HEK293 (cell line): ENCODE measurements around the gene FAM168A.

Source experiments
- CTCF ChIA-PET: fragments of 350-600 bp; formaldehyde crosslinking; extraction: SDS; loops from one replicate; lab custom pipeline; 2021; ENCODE audit warnings: antibody characterized with exemption; lab: Yijun Ruan, JAX
- POLR2A ChIA-PET: fragments of 300-600 bp; formaldehyde crosslinking; extraction: SDS; loops from one replicate; lab custom pipeline; 2020; ENCODE audit warnings: antibody characterized with exemption, inconsistent platforms; lab: Yijun Ruan, JAX
- H3K27ac ChIP-seq: fragments of 200-500 bp; sonication (Bioruptor generic); 2 replicates; pipeline ENCODE4 v1.5.1; 2014; ENCODE audit warnings: low read depth, low read length, control low read depth, inconsistent platforms; ENCODE audit errors: extremely low read depth
- H3K36me3 ChIP-seq, 2 experiments: fragments of 200-500 bp in 1 of 2; sonication (Bioruptor generic) in 1 of 2; 1 replicate in 1 of 2; 2 replicates in 1 of 2; pipeline ENCODE4 v1.5.1; 2014 to 2017; ENCODE audit warnings: inconsistent platforms in 2 of 2, low read length in 2 of 2; ENCODE audit not compliant: control insufficient read depth in 2 of 2, insufficient read depth in 1 of 2
- H3K4me1 ChIP-seq: fragments of 200-500 bp; sonication (Bioruptor generic); 2 replicates; pipeline ENCODE4 v1.5.1; 2014; ENCODE audit warnings: mild to moderate bottlenecking, low read length, inconsistent platforms; ENCODE audit not compliant: control insufficient read depth, insufficient read depth
- H3K4me3 ChIP-seq: 2 replicates; pipeline ENCODE4 v1.5.1; 2011; ENCODE audit warnings: low read depth, mild to moderate bottlenecking, control low read depth, low read length, moderate library complexity
- H3K9me3 ChIP-seq: fragments of 200-500 bp; sonication (Bioruptor generic); 2 replicates; pipeline ENCODE4 v1.5.1; 2014; ENCODE audit warnings: low read depth, low read length, inconsistent platforms; ENCODE audit not compliant: control insufficient read depth, insufficient read depth
- BCL11A ChIP-seq: fragments of 450-650 bp; formaldehyde crosslinking; IDR thresholded peaks from 2 replicates; pipeline ENCODE4 v1.5.1; 2016; ENCODE audit warnings: low read depth, missing biosample characterization, missing genetic modification characterization
- HOXA7 ChIP-seq: sonication (generic); formaldehyde crosslinking; IDR thresholded peaks from 2 replicates; pipeline ENCODE4 v1.8.1; 2022; ENCODE audit warnings: missing genetic modification reagents, borderline replicate concordance
- SALL2 ChIP-seq: fragments of 450-650 bp; formaldehyde crosslinking; IDR thresholded peaks from 2 replicates; pipeline ENCODE4 v1.5.0; 2017; ENCODE audit warnings: missing biosample characterization, mild to moderate bottlenecking, missing genetic modification characterization, borderline replicate concordance
- ZFP37 ChIP-seq: fragments of 450-650 bp; formaldehyde crosslinking; IDR thresholded peaks from 2 replicates; pipeline ENCODE4 v1.5.1; 2016; ENCODE audit warnings: missing biosample characterization, missing genetic modification characterization
- ZNF146 ChIP-seq: fragments of 450-650 bp; formaldehyde crosslinking; IDR thresholded peaks from 2 replicates; pipeline ENCODE4 v1.5.1; 2016; ENCODE audit warnings: missing biosample characterization, missing genetic modification characterization
- ZNF223 ChIP-seq: fragments of 450-650 bp; formaldehyde crosslinking; IDR thresholded peaks from 2 replicates; pipeline ENCODE4 v1.5.1; 2016; ENCODE audit warnings: missing biosample characterization, missing genetic modification characterization
- ZNF266 ChIP-seq: fragments of 450-650 bp; formaldehyde crosslinking; IDR thresholded peaks from 2 replicates; pipeline ENCODE4 v1.5.1; 2016; ENCODE audit warnings: missing biosample characterization, missing genetic modification characterization, low read depth
- ZNF274 ChIP-seq, 2 experiments: fragments of 200-500 bp in 1 of 2; fragments of 450-650 bp in 1 of 2; sonication (Bioruptor generic) in 1 of 2; formaldehyde crosslinking in 1 of 2; IDR thresholded peaks; 2 replicates each; pipeline versions ENCODE4 v1.5.1 to v1.6.1; 2014 to 2016; ENCODE audit warnings: borderline replicate concordance in 1 of 2, inconsistent platforms in 1 of 2, low read length in 1 of 2, missing biosample characterization in 1 of 2, missing genetic modification characterization in 1 of 2
- ZNF366 ChIP-seq: fragments of 450-650 bp; formaldehyde crosslinking; conservative IDR thresholded peaks from 2 replicates; pipeline ENCODE4 v1.5.1; 2016; ENCODE audit warnings: missing biosample characterization, missing genetic modification characterization
- ZNF473 ChIP-seq: fragments of 450-650 bp; formaldehyde crosslinking; IDR thresholded peaks from 2 replicates; pipeline ENCODE4 v1.5.1; 2017; ENCODE audit warnings: missing biosample characterization, missing genetic modification characterization
- ZNF48 ChIP-seq: fragments of 450-650 bp; formaldehyde crosslinking; IDR thresholded peaks from 2 replicates; pipeline ENCODE4 v1.5.1; 2016; ENCODE audit warnings: missing biosample characterization, missing genetic modification characterization
- ZNF488 ChIP-seq: fragments of 450-650 bp; formaldehyde crosslinking; IDR thresholded peaks from 2 replicates; pipeline ENCODE4 v1.5.1; 2016; ENCODE audit warnings: missing biosample characterization, missing genetic modification characterization
- ZNF555 ChIP-seq: fragments of 450-650 bp; formaldehyde crosslinking; conservative IDR thresholded peaks from 2 replicates; pipeline ENCODE4 v1.5.1; 2017; ENCODE audit warnings: missing biosample characterization, mild to moderate bottlenecking, missing genetic modification characterization, inconsistent platforms
- ZNF626 ChIP-seq: fragments of 450-650 bp; sonication (Bioruptor Pico); formaldehyde crosslinking; IDR thresholded peaks from 2 replicates; pipeline ENCODE4 v1.5.1; 2018; ENCODE audit warnings: missing biosample characterization, missing genetic modification characterization, inconsistent platforms
- ZNF704 ChIP-seq: fragments of 450-650 bp; formaldehyde crosslinking; IDR thresholded peaks from 2 replicates; pipeline ENCODE4 v1.5.1; 2016; ENCODE audit warnings: missing biosample characterization, missing genetic modification characterization
- ZNF791 ChIP-seq: fragments of 450-650 bp; formaldehyde crosslinking; IDR thresholded peaks from 2 replicates; pipeline ENCODE4 v1.5.1; 2016; ENCODE audit warnings: missing biosample characterization, missing genetic modification characterization
- ZXDB ChIP-seq: fragments of 450-650 bp; formaldehyde crosslinking; IDR thresholded peaks from 2 replicates; pipeline ENCODE4 v1.5.1; 2016; ENCODE audit warnings: missing biosample characterization, missing genetic modification characterization
- TF ChIP-seq, protein P1 (sequence below): fragments of 450-650 bp; formaldehyde crosslinking; IDR thresholded peaks from 2 replicates; pipeline ENCODE4 v1.5.1; 2016; ENCODE audit warnings: missing biosample characterization, missing genetic modification characterization
- TF ChIP-seq, protein P2 (sequence below): fragments of 450-650 bp; IDR thresholded peaks from 2 replicates; pipeline ENCODE4 v1.5.1; 2018; ENCODE audit warnings: missing biosample characterization, missing genetic modification characterization

Gene FAM168A

DNA sequence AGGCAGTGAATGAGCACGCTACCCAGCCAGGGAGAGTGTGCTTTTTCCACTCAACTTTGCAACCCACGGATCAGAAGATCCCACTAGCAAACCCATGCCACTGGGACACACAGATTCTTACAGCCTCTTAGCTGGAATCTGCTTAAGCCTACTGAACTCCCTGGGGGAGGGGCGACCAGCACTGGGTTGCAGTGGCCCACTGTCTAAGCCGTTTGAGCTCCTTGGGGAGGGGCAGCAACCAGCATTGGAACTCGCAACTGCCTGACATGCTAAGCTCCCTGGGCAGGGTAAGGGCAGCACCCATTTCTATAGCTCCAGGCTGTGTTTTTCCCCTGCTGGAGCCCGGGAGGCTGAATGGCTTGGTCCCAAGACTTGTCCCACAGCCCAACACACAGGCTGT is 99.6 kb downstream of the FAM168A start (continued):
- TF ChIP-seq, protein P1, sequence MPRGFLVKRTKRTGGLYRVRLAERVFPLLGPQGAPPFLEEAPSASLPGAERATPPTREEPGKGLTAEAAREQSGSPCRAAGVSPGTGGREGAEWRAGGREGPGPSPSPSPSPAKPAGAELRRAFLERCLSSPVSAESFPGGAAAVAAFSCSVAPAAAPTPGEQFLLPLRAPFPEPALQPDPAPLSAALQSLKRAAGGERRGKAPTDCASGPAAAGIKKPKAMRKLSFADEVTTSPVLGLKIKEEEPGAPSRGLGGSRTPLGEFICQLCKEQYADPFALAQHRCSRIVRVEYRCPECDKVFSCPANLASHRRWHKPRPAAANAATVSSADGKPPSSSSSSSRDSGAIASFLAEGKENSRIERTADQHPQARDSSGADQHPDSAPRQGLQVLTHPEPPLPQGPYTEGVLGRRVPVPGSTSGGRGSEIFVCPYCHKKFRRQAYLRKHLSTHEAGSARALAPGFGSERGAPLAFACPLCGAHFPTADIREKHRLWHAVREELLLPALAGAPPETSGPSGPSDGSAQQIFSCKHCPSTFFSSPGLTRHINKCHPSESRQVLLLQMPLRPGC (tag by site-specific recombination), result no peak
- TF ChIP-seq, protein P2, sequence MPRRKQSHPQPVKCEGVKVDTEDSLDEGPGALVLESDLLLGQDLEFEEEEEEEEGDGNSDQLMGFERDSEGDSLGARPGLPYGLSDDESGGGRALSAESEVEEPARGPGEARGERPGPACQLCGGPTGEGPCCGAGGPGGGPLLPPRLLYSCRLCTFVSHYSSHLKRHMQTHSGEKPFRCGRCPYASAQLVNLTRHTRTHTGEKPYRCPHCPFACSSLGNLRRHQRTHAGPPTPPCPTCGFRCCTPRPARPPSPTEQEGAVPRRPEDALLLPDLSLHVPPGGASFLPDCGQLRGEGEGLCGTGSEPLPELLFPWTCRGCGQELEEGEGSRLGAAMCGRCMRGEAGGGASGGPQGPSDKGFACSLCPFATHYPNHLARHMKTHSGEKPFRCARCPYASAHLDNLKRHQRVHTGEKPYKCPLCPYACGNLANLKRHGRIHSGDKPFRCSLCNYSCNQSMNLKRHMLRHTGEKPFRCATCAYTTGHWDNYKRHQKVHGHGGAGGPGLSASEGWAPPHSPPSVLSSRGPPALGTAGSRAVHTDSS (tag by site-specific recombination), result no peak
- no peak for TF ChIP-seq HOXA7 (CRISPR knock-in tag)
- TF ChIP-seq ZNF704 (tag by site-specific recombination), result no peak
- no peak for TF ChIP-seq ZNF274 (IDR thresholded peaks at IDR 0.05; ENCODE audit: low read length)
- TF ChIP-seq ZNF274 (tag by site-specific recombination; IDR thresholded peaks at IDR 0.05; ENCODE audit: borderline replicate concordance), result no peak
- no peak for TF ChIP-seq ZNF266 (tag by site-specific recombination)

DNA sequence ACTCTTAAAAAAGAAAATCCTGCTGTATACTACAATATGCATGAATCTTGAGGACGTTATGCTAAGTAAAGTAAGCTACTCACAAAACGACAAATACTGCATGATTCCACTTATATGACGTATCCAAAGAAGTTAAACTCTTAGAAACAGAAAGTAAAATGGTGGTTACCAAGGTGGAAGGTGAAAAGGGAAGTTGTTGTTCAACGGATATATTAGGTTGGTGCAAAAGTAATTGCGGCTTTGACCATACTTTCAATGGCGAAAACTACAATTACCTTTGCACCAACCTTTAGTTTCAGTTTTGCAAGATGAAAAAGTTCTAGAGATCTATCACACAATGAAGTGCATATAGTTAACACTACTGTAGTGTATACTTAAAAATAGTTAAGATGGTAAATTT is 101.8 kb downstream of the FAM168A start:
- no peak overlapping the region for H3K27ac ChIP-seq
- TF ChIP-seq ZNF791 (no peak), ZNF488 (tag by site-specific recombination) (no peak), ZFP37 (tag by site-specific recombination) (no peak), ZNF48 (tag by site-specific recombination) (no peak), ZXDB (tag by site-specific recombination) (no peak)
- no peaks in the 10 kb centered on the region for H3K4me1 ChIP-seq
- no peaks in the 10 kb centered on the region; a peak in 1 of 3 replicates for H3K36me3 ChIP-seq
- H3K4me3 ChIP-seq, result no peak overlapping the region
- ChIA-PET CTCF (no interaction called here), POLR2A (no interaction called here)
- H3K9me3 ChIP-seq, result no peaks in the 10 kb centered on the region

GRCh38 chr11:73495731-73496130 is 102.2 kb downstream of the FAM168A start:
- H3K4me3 ChIP-seq, result no peak overlapping the region
- no peaks in the 10 kb centered on the region for H3K4me1 ChIP-seq
- no peak overlapping the region for H3K27ac ChIP-seq
- ChIA-PET CTCF (no interaction called here), POLR2A (no interaction called here)
- no peak for TF ChIP-seq ZNF626 (tag by site-specific recombination)
- no peak for TF ChIP-seq ZNF366 (tag by site-specific recombination)
- no peak for TF ChIP-seq ZNF223 (tag by site-specific recombination)
- no peak for TF ChIP-seq SALL2 (tag by site-specific recombination)
- peak; percentile 40; the same call in 1 of the 2 replicates for TF ChIP-seq ZNF146
- TF ChIP-seq BCL11A (tag by site-specific recombination), result no peak
- TF ChIP-seq ZNF473, result no peak
- no peak for TF ChIP-seq ZNF555 (tag by site-specific recombination)
- no peaks in the 10 kb centered on the region; a peak in 1 of 3 replicates for H3K36me3 ChIP-seq
- no peaks in the 10 kb centered on the region for H3K9me3 ChIP-seq
